Stromal cell of bone marrow (primary cell): ENCODE measurements around the gene VSTM4.

Source experiments
- DNase-seq: peaks from one replicate; pipeline ENCODE4 v3.0.0-alpha.2; 2012; ENCODE audit warnings: low read depth

The VSTM4 gene

GRCh38 chr10:49070701-49071100, 44.6 kb downstream of the VSTM4 start:
- no peak for DNase-seq

- DNase-seq = no peak
Measured at GRCh38 chr10:49068672-49069217, 46.6 kb downstream of the VSTM4 start.

- no peak for DNase-seq
Measured at GRCh38 chr10:49068209-49068608, 47.1 kb downstream of the VSTM4 start.

GRCh38 chr10:49066944-49067730, 48.2 kb downstream of the VSTM4 start:
- no peak for DNase-seq

DNA sequence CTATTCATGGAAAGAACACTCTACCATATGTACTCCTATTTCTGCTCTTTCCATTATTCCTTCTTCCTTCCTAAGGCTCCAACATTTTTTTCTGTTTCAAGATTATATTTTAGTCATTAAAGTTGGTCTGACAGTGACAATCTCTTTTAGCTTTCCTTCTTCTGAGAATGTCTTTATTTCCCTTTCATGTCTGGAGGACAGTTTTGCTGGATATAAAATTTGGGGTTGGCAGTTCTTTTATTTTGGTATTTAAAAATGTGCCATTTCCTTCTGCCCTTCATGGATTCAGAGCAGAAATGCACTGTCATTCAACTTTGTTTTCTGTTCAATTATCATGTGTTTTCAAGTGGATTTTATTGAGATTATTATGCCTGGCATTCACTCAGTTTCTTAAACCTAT, 53.1 kb downstream of the VSTM4 start:
- DNase-seq = no peak

GRCh38 chr10:49061667-49062066, 53.7 kb downstream of the VSTM4 start:
- DNase-seq = no peak

DNA sequence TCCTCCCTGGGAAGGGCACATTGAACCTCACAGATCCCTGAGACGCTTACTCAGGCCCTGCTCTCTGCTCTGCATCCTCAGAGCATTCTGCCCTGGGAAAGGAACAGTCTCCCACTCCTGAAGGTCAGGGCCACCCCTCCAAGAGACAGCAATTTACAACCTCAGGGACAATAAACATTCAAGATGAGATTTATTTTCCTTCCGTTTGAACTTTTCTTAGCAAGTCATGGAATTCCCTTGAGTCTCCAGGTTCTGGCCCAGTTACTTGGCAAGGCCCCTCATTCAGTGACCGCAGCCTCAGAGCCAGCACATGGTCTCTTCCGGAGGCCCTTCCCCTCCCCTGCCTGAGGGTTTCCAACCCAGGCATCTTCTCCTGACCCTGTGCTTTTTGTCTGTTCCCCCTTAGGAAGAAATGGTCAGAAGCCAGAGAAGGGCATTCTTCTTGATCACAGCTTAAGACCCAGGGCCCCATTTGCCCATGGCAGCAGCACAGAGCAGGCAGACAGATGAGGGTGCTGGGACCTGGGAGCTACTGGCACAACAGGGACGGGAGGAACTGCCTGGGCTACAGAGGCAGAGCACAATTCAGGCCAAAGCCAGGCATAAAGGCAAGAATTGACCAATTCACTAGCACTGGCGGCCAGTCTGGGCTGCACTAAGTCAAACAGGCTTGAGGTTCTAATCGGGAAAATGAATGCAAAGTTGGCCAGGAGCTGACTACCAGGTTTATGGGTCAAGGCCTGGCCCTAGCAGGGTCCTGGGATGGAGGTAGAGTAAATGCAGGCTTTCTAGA, 56.7 kb downstream of the VSTM4 start:
- DNase-seq = peak; percentile 25

GRCh38 chr10:49057231-49057880, 58.0 kb downstream of the VSTM4 start:
- DNase-seq = no peak

DNA sequence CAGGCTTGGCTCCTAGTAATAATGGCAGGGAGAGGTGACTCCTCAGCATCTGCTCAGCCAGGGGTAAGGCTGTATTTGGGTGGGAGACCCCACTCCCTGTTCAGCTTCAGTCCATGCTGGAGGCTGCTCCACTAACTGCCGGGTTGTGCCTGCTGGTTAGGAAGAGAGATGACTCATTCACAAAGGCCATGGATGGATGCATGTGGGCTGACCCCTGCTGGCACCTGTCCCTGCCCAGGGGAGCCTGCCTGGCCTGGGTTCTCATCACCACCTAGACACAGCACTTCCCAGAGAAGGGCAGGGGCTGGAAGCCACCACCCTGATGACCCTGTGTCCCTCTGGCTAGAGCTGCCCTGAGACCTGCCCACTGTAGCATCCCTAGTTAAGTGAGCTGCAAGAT, 59.0 kb downstream of the VSTM4 start:
- no peak for DNase-seq

- DNase-seq = no peak
Measured at GRCh38 chr10:49055221-49055849, 60.0 kb downstream of the VSTM4 start.

DNA sequence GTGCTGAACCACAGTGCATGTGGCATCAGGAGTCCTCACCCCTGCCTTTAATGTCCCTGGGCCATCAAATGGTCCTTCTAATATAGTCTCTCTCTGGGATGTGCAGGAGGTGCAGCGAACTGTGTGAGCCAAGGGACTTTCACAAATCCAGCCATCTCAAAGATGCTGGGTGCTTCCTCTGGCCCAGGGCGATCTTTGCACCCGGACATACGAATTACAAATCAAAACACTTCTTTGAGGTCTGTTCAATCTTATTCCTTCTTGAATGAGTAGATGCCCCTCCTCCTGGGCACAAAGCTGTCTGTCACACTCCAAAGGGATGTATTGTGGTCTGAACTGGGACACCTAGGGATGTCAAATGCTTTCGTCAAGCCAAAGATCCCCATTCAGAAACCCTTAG, 60.6 kb downstream of the VSTM4 start:
- DNase-seq = no peak

DNA sequence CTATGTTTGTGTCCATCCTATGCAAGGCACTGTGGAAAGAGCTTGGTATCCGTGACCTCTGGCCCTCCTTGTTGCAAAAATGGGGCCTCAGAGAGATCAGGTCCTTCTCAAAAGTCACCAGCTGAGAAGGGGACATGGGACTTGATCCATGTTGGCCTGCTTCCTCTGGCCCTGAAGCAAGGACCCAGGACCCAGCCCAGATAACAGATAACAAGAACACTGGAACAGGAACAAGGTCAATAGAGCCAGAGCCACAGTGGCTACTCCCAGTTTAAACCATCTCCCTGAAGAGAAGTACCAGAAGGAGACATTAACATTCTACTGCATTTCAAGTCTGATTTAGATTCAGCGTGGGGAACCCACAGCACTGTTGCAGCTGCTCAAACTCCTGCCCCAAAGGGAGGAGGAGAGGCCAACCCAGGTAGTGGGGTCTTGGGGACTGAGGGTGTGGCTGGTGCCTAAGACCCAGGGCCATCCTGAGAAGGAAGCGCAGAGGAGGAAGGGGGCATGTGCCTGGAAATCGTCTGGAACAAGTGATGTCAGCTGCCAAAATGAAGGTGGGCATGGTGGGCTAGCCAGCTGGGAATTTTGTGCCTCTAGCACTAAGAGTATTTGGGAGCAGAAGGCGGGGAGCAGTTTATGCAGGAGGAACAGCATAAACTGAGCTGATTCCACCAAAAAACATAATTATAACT, 61.2 kb downstream of the VSTM4 start:
- DNase-seq = no peak

DNA sequence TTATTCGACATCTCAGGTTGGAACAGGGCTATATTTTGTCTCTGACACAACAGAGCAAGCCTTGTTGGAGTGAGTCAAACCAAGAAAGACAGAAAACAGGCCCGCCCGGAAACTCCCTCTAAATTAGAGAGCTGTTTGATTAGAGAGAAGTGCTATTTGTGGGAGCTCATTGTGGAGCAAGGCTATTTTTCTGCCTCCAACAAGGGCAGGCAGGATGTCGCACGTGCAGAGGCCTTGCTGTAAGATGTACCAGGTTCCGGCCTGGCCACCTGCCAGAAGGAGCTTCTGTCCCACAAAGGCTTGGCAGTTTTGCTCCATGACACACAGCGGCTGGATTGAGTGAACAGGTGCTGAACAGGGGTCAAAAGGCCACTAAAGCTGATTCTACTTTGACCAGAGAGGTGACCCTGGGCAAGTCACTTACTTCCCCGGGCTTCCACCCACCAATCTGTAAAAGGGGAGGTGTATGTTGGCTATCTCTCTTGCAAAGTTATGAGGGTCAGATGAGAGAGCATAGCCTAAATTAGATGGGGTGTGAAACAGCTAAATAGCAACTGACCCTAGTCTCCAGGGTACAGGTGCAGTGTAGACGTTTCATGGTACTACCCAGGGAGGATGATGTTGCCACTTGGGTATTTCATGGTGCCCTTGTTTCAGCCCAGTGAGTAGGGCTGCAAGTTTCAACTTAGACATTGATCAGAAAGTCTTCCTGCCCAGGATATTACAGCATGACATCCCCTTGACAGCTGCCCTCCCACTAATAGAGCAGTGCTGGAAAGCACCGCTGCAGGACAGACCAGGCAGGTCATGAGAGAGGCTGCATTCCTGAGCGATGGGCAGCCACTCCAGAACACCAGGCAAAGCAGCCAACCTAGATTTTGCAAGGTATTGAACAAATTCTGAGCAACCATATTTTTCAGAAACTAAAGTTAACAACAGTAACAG, 62.0 kb downstream of the VSTM4 start:
- DNase-seq = no peak

DNA sequence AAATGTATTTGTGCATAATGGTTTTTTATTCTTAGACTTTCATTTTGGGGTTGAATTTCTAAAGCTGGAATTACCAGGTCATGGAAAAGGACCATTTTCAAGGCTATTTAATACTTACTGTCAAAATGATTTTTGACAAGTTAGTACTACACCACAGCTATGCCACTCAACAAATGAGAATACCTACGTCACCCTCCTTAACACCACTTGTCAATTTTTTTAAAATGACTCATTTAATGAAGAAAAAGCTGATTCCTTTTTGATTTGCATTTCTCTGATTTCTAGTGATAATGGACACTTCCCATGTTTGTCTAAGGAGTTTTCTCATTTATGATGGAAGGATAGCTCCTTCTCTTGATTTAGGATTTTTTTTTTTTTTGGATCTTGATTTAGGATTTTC, 63.3 kb downstream of the VSTM4 start:
- no peak for DNase-seq

GRCh38 chr10:49050906-49051305, 64.4 kb downstream of the VSTM4 start:
- no peak for DNase-seq

DNA sequence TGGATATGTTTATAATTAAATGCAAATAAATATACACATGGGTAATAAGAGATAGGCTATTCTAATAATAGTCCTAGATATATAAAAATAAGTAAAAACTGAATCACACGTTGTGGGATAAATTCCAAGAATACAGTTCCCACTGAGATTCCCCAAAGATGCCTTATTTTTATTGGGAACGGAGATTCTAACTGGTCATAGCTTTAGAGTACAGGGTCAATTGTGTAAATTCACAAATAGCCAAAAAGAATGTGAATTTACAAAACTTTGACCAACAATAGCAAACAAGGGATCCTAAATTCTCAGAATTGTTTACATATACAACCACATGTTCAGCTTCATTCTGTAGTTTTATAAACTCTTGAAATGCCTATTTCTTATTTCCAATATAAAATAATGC, 65.0 kb downstream of the VSTM4 start:
- DNase-seq = peak; percentile 33

- DNase-seq = no peak
Measured at GRCh38 chr10:49049660-49050059, 65.7 kb downstream of the VSTM4 start.

DNA sequence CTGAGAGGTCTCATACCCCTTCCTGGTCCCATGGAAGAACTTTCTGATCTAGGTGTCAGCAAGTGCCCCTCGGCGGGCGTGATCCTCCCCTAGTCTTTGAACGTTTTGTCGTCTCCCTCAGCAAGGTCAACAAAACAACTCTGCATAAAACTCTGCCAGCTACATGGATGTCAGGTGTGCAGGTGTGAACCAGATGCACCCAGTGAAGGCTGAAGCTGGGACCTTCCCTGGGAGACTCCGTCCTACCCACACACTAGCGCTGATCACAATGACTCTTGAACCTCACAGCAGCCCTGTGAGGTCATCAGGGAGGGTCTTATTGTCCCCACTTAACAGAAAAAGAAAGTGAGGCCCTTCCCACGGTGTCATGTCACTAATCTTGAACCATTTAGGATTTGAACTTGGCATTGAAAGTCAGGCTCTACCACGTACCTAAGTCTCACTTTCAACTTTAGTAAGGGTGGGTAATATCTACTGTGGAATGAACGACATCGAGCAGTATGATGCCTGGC, 68.1 kb downstream of the VSTM4 start:
- DNase-seq = no peak

- no peak for DNase-seq
Measured at GRCh38 chr10:49044293-49045193, 70.8 kb downstream of the VSTM4 start.
